Activated CD4-positive, alpha-beta memory T cell treated with anti-CD3 and anti-CD28 coated beads, Interleukin-2, amount 10 ng/mL, durations not matched to agents 7 days and 5 days (primary cell): Measurements from ENCODE around the gene SULF2. TPM values are rescaled to one million over a fixed set of nuclear protein-coding genes. Genes with fewer than 3 reads are reported as not detected.

Source experiments
- CTCF ChIA-PET: fragments of 350-600 bp; sonication (Branson Sonifier 250); formaldehyde crosslinking; loops from one replicate; lab custom pipeline; 2021; ENCODE audit warnings: antibody characterized with exemption, inconsistent platforms; lab: Charles Lee
- POLR2A ChIA-PET: fragments of 350-600 bp; sonication (Branson Sonifier 250); formaldehyde crosslinking; loops from one replicate; lab custom pipeline; 2021; ENCODE audit warnings: antibody characterized with exemption; lab: Charles Lee
- DNase-seq: peaks from one replicate; pipeline ENCODE4 v3.0.0-alpha.2; 2020
- H3K27ac Mint-ChIP-seq: one replicate; pipeline ENCODE4 v1.8.0; 2021; ENCODE audit warnings: mild to moderate bottlenecking, mixed read lengths
- H3K27me3 Mint-ChIP-seq: one replicate; pipeline ENCODE4 v1.8.0; 2021; ENCODE audit warnings: mixed read lengths
- H3K36me3 Mint-ChIP-seq: one replicate; pipeline ENCODE4 v1.8.0; 2021; ENCODE audit warnings: low read depth, mixed read lengths
- H3K4me1 Mint-ChIP-seq: one replicate; pipeline ENCODE4 v1.8.0; 2021; ENCODE audit warnings: mixed read lengths
- H3K4me3 Mint-ChIP-seq: one replicate; pipeline ENCODE4 v1.8.0; 2021; ENCODE audit warnings: mild to moderate bottlenecking, mixed read lengths
- H3K9me3 Mint-ChIP-seq: one replicate; pipeline ENCODE4 v1.8.0; 2021; ENCODE audit warnings: mixed read lengths
- total RNA-seq, 2 experiments: library from RNA; stranded (reverse); gene quantifications; one replicate each; pipeline ENCODE4 v1.2.3, GENCODE V29; 2021

The SULF2 gene
- total RNA-seq, 2 experiments from 2014 or later: 0.71 to 1.1 TPM

GRCh38 chr20:47698142-47698541 is 87.1 kb downstream of the SULF2 start:
- H3K36me3 Mint-ChIP-seq: no peaks in the 10 kb centered on the region
- H3K4me1 Mint-ChIP-seq: peaks cover 14% of the 10 kb centered on the region
- no peak overlapping the region for H3K27ac Mint-ChIP-seq
- POLR2A ChIA-PET: no interaction called here
- H3K27me3 Mint-ChIP-seq: no peaks in the 10 kb centered on the region
- H3K4me3 Mint-ChIP-seq: no peak overlapping the region
- no peaks in the 10 kb centered on the region for H3K9me3 Mint-ChIP-seq
- CTCF ChIA-PET: no interaction called here
- no peak for DNase-seq

GRCh38 chr20:47696856-47697255 is 88.4 kb downstream of the SULF2 start:
- Mint-ChIP-seq H3K4me3 (no peak overlapping the region), H3K9me3 (no peaks in the 10 kb centered on the region), H3K36me3 (no peaks in the 10 kb centered on the region), H3K27ac (no peak overlapping the region), H3K27me3 (no peaks in the 10 kb centered on the region), H3K4me1 (peaks cover 14% of the 10 kb centered on the region)
- DNase-seq: no peak
- CTCF ChIA-PET: no interaction called here
- POLR2A ChIA-PET: no interaction called here

- no peak for DNase-seq
- peaks cover 14% of the 10 kb centered on the region for H3K4me1 Mint-ChIP-seq
- no peak overlapping the region for H3K4me3 Mint-ChIP-seq
- no peaks in the 10 kb centered on the region for H3K27me3 Mint-ChIP-seq
- no peaks in the 10 kb centered on the region for H3K36me3 Mint-ChIP-seq
- POLR2A ChIA-PET: interaction anchor here (1.0 kb wide), 1 partner anchor 34 kb away, joined by 4 read pairs; no protein-coding TSS in a partner anchor
- no peak overlapping the region for H3K27ac Mint-ChIP-seq
- CTCF ChIA-PET: interaction anchor here (0.6 to 1.4 kb wide), 4 partner anchors 16 to 75 kb away, joined by 3 to 6 read pairs (median 4); no protein-coding TSS in a partner anchor
- no peaks in the 10 kb centered on the region for H3K9me3 Mint-ChIP-seq
These were observed 91.1 kb downstream of the SULF2 start for GRCh38 chr20:47694021-47694818.

GRCh38 chr20:47691625-47692024 is 93.7 kb downstream of the SULF2 start:
- no peak for DNase-seq
- peaks cover 14% of the 10 kb centered on the region for H3K4me1 Mint-ChIP-seq
- H3K4me3 Mint-ChIP-seq: no peak overlapping the region
- POLR2A ChIA-PET: no interaction called here
- no peak overlapping the region for H3K27ac Mint-ChIP-seq
- no peaks in the 10 kb centered on the region for H3K9me3 Mint-ChIP-seq
- H3K27me3 Mint-ChIP-seq: peaks cover 2% of the 10 kb centered on the region
- CTCF ChIA-PET: interaction anchor here (0.7 to 1.1 kb wide), 2 partner anchors 28 to 929 kb away, joined by 3 to 4 read pairs; no protein-coding TSS in a partner anchor
- H3K36me3 Mint-ChIP-seq: no peaks in the 10 kb centered on the region

- peaks cover 2% of the 10 kb centered on the region for H3K27me3 Mint-ChIP-seq
- H3K27ac Mint-ChIP-seq: no peak overlapping the region
- ChIA-PET POLR2A (no interaction called here), CTCF (interaction anchor here (1.3 kb wide), 1 partner anchor 12 kb away, joined by 5 read pairs; no protein-coding TSS in a partner anchor)
- H3K36me3 Mint-ChIP-seq: no peaks in the 10 kb centered on the region
- H3K4me1 Mint-ChIP-seq: peaks cover 1% of the 10 kb centered on the region
- no peaks in the 10 kb centered on the region for H3K9me3 Mint-ChIP-seq
- no peak for DNase-seq
- no peak overlapping the region for H3K4me3 Mint-ChIP-seq
These were observed 95.5 kb downstream of the SULF2 start for GRCh38 chr20:47689731-47690130.

GRCh38 chr20:47688385-47689381 is 96.6 kb downstream of the SULF2 start:
- CTCF ChIA-PET: no interaction called here
- DNase-seq: no peak

GRCh38 chr20:47687095-47687987 is 97.9 kb downstream of the SULF2 start:
- Mint-ChIP-seq H3K27ac (no peak overlapping the region), H3K36me3 (no peaks in the 10 kb centered on the region), H3K27me3 (peaks cover 2% of the 10 kb centered on the region), H3K9me3 (no peaks in the 10 kb centered on the region), H3K4me1 (no peaks in the 10 kb centered on the region), H3K4me3 (no peak overlapping the region)
- POLR2A ChIA-PET: no interaction called here
- CTCF ChIA-PET: interaction anchor here (1.6 kb wide), 1 partner anchor 9 kb away, joined by 4 read pairs; no protein-coding TSS in a partner anchor
- no peak for DNase-seq

More at GRCh38 chr20:47688385-47689381, 96.6 kb downstream of the SULF2 start:
- Mint-ChIP-seq H3K27me3 (peaks cover 2% of the 10 kb centered on the region), H3K4me1 (no peaks in the 10 kb centered on the region), H3K4me3 (no peak overlapping the region), H3K9me3 (no peaks in the 10 kb centered on the region), H3K27ac (no peak overlapping the region), H3K36me3 (no peaks in the 10 kb centered on the region)
- POLR2A ChIA-PET: no interaction called here

GRCh38 chr20:47686545-47686944 is 98.7 kb downstream of the SULF2 start:
- H3K27ac Mint-ChIP-seq: no peak overlapping the region
- peaks cover 2% of the 10 kb centered on the region for H3K27me3 Mint-ChIP-seq
- H3K4me1 Mint-ChIP-seq: no peaks in the 10 kb centered on the region
- no peaks in the 10 kb centered on the region for H3K36me3 Mint-ChIP-seq
- ChIA-PET CTCF (interaction anchor here (1.6 kb wide), 1 partner anchor 9 kb away, joined by 4 read pairs; no protein-coding TSS in a partner anchor), POLR2A (no interaction called here)
- no peak for DNase-seq
- H3K9me3 Mint-ChIP-seq: no peaks in the 10 kb centered on the region
- no peak overlapping the region for H3K4me3 Mint-ChIP-seq

GRCh38 chr20:47684306-47685080 is 100.8 kb downstream of the SULF2 start:
- Mint-ChIP-seq H3K27ac (no peak overlapping the region), H3K27me3 (peaks cover 2% of the 10 kb centered on the region), H3K9me3 (no peaks in the 10 kb centered on the region), H3K4me1 (no peaks in the 10 kb centered on the region), H3K36me3 (no peaks in the 10 kb centered on the region), H3K4me3 (no peak overlapping the region)
- no peak for DNase-seq
- ChIA-PET CTCF (no interaction called here), POLR2A (no interaction called here)

- ChIA-PET POLR2A (no interaction called here), CTCF (no interaction called here)
- Mint-ChIP-seq H3K27me3 (peaks cover 2% of the 10 kb centered on the region), H3K9me3 (no peaks in the 10 kb centered on the region), H3K4me1 (no peaks in the 10 kb centered on the region), H3K4me3 (no peak overlapping the region), H3K36me3 (no peaks in the 10 kb centered on the region), H3K27ac (no peak overlapping the region)
- no peak for DNase-seq
These were observed 102.4 kb downstream of the SULF2 start for GRCh38 chr20:47682916-47683315.

- H3K27ac Mint-ChIP-seq: no peak overlapping the region
- no peaks in the 10 kb centered on the region for H3K36me3 Mint-ChIP-seq
- H3K27me3 Mint-ChIP-seq: no peaks in the 10 kb centered on the region
- no peak for DNase-seq
- CTCF ChIA-PET: no interaction called here
- no peak overlapping the region for H3K4me3 Mint-ChIP-seq
- no peaks in the 10 kb centered on the region for H3K4me1 Mint-ChIP-seq
- POLR2A ChIA-PET: no interaction called here
- no peaks in the 10 kb centered on the region for H3K9me3 Mint-ChIP-seq
These were observed 103.1 kb downstream of the SULF2 start for GRCh38 chr20:47682028-47682783.
